GM23338 (cell line): ENCODE data around the gene RASGRP1. TPM values are rescaled to one million over a fixed set of nuclear protein-coding genes. Genes with fewer than 3 reads are reported as not detected.

Experiments
- ATAC-seq: fragments of 200-7000 bp; cut with Tn5 transposase; 3 replicates; pipeline ENCODE4 v1.9.1; 2020
- DNase-seq: peaks from one replicate; pipeline ENCODE4 v3.0.0-alpha.2; 2015; ENCODE audit warnings: low spot score
- H2AFZ ChIP-seq: fragments of 200-600 bp; sonication (generic); 2 replicates; pipeline ENCODE4 v1.8.0; 2016; ENCODE audit warnings: antibody characterized with exemption, mild to moderate bottlenecking, moderate library complexity
- H3F3A ChIP-seq: fragments of 200-600 bp; sonication (generic); replicated peaks from 2 replicates; pipeline ENCODE4 v1.8.0; 2017; ENCODE audit warnings: antibody characterized with exemption, mixed run types, low read depth
- H3K27ac ChIP-seq: fragments of 200-600 bp; sonication (generic); 2 replicates; pipeline ENCODE4 v1.6.1; 2016; ENCODE audit warnings: low read depth
- H3K27me3 ChIP-seq: fragments of 200-600 bp; sonication (generic); 2 replicates; pipeline ENCODE4 v1.8.0; 2016; ENCODE audit warnings: mild to moderate bottlenecking, mixed run types, moderate library complexity; ENCODE audit not compliant: insufficient read depth
- H3K36me3 ChIP-seq: fragments of 200-600 bp; sonication (generic); 2 replicates; pipeline ENCODE4 v1.8.0; 2016; ENCODE audit warnings: mild to moderate bottlenecking; ENCODE audit not compliant: insufficient read depth
- H3K4me1 ChIP-seq: fragments of 200-600 bp; sonication (generic); 2 replicates; pipeline ENCODE4 v1.8.0; 2016; ENCODE audit warnings: mild to moderate bottlenecking, moderate library complexity; ENCODE audit not compliant: insufficient read depth
- H3K4me2 ChIP-seq: fragments of 200-600 bp; sonication (generic); 2 replicates; pipeline ENCODE4 v1.7.1; 2017; ENCODE audit warnings: mixed run types
- H3K4me3 ChIP-seq: fragments of 200-600 bp; sonication (generic); 2 replicates; pipeline ENCODE4 v1.6.1; 2016; ENCODE audit warnings: mixed run types
- H3K79me2 ChIP-seq: fragments of 200-600 bp; sonication (generic); replicated peaks from 2 replicates; pipeline ENCODE4 v1.8.0; 2017; ENCODE audit warnings: mild to moderate bottlenecking; ENCODE audit not compliant: insufficient read depth
- H3K9me2 ChIP-seq: fragments of 200-600 bp; sonication (generic); 2 replicates; pipeline ENCODE4 v1.8.0; 2017; ENCODE audit not compliant: insufficient read depth
- H4K20me1 ChIP-seq: fragments of 200-600 bp; sonication (generic); replicated peaks from 2 replicates; pipeline ENCODE4 v1.8.0; 2017; ENCODE audit warnings: mild to moderate bottlenecking; ENCODE audit not compliant: insufficient read depth
- H3K27ac Mint-ChIP-seq: 2 replicates; pipeline ENCODE4 v1.8.0; 2020; ENCODE audit warnings: inconsistent platforms, mild to moderate bottlenecking, moderate library complexity, mixed read lengths
- H3K27me3 Mint-ChIP-seq: 3 replicates; pipeline ENCODE4 v1.8.0; 2022; ENCODE audit warnings: low read depth, mild to moderate bottlenecking, moderate library complexity, mixed read lengths, inconsistent platforms; ENCODE audit not compliant: insufficient read depth, poor library complexity
- H3K36me3 Mint-ChIP-seq: 3 replicates; pipeline ENCODE4 v1.8.0; 2021; ENCODE audit warnings: low read depth, mild to moderate bottlenecking, inconsistent platforms, moderate library complexity, mixed read lengths
- H3K4me1 Mint-ChIP-seq: 3 replicates; pipeline ENCODE4 v1.8.0; 2020; ENCODE audit warnings: mild to moderate bottlenecking, inconsistent platforms, mixed read lengths
- H3K4me3 Mint-ChIP-seq: 3 replicates; pipeline ENCODE4 v1.8.0; 2021; ENCODE audit warnings: moderate library complexity, mild to moderate bottlenecking, inconsistent platforms, mixed read lengths
- H3K9me3 Mint-ChIP-seq: 3 replicates; pipeline ENCODE4 v1.8.0; 2020; ENCODE audit warnings: moderate library complexity, mild to moderate bottlenecking, inconsistent platforms, mixed read lengths
- CREB1 ChIP-seq: fragments of 250-450 bp; sonication (Bioruptor Pico); IDR thresholded peaks from 2 replicates; pipeline ENCODE4 v1.5.0; 2020; ENCODE audit warnings: low read depth, mild to moderate bottlenecking, moderate library complexity
- EZH2 ChIP-seq: fragments of 200-600 bp; sonication (generic); IDR thresholded peaks from one replicate; pipeline ENCODE4 v1.8.0; 2017; ENCODE audit warnings: antibody characterized with exemption, mild to moderate bottlenecking, low read depth; ENCODE audit not compliant: unreplicated experiment
- EZH2phosphoT487 ChIP-seq: fragments of 200-600 bp; sonication (generic); IDR thresholded peaks from one replicate; pipeline ENCODE4 v1.8.1; 2018; ENCODE audit warnings: antibody characterized with exemption; ENCODE audit not compliant: unreplicated experiment
- JUNB ChIP-seq: IDR thresholded peaks from one replicate; pipeline ENCODE4 v1.6.1; 2016; ENCODE audit warnings: antibody characterized with exemption; ENCODE audit not compliant: unreplicated experiment
- NANOG ChIP-seq: IDR thresholded peaks from 2 replicates; pipeline ENCODE4 v1.6.1; 2016; ENCODE audit warnings: antibody characterized with exemption, borderline replicate concordance
- ZNF331 ChIP-seq: fragments of 250-450 bp; sonication (Bioruptor Pico); IDR thresholded peaks from 2 replicates; pipeline ENCODE4 v1.5.0; 2020; ENCODE audit warnings: low read depth, mild to moderate bottlenecking, moderate library complexity
- polyA plus RNA-seq: library from polyadenylated mRNA; unstranded; fragments of >200 nt; fragmentation: Nextera tagmentation; extraction: Ambion mirVana; gene quantifications from 2 replicates; pipeline ENCODE4 v1.2.1, GENCODE V29; 2016
- total RNA-seq: library from RNA; depleted of rRNA; stranded (reverse); fragments of >200 nt; shearing (Covaris generic); gene quantifications from 2 replicates; pipeline ENCODE4 v1.2.3, GENCODE V29; 2014
- TF ChIP-seq, protein P1 (sequence below): fragments of 250-450 bp; sonication (Bioruptor Pico); IDR thresholded peaks from 2 replicates; pipeline ENCODE4 v1.5.0; 2020; ENCODE audit warnings: mild to moderate bottlenecking, moderate library complexity

The RASGRP1 gene
- total and polyA plus RNA-seq, 2 experiments from 2014 or later, result 1.1 to 1.2 TPM

DNA sequence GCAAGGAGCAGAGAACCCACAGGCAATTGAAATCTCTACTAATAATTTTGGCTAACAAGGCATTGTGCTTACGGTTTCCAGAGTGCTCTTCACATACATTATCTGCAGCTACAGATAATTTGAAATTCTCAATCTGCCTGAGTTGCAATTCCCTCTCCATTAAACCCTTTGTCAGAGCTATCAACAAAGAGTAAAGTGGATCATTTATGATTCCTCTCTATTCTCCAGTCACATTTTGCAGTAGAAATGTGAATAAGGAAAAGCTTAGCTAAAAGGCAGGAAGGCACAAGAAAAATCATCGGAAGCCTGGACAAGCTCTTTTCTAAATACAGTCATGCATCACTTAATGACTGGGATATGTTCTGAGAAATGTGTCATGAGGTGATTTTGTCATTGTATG is 61.1 kb downstream of the RASGRP1 start:
- Mint-ChIP-seq H3K36me3 (0 out of 3 replicates have a peak, but pooled peaks cover 3% of the 10 kb centered on the region), H3K4me1 (no peaks in the 10 kb centered on the region), H3K4me3 (no peak overlapping the region), H3K27me3 (no peaks in the 10 kb centered on the region), H3K27ac (no peak overlapping the region), H3K9me3 (no peaks in the 10 kb centered on the region)
- Histone ChIP-seq H3K36me3 (no peaks in the 10 kb centered on the region), H3K9me2 (no peaks in the 10 kb centered on the region), H3F3A (no peaks in the 10 kb centered on the region), H3K27ac (no peak overlapping the region), H4K20me1 (no peaks in the 10 kb centered on the region), H2AFZ (no peak overlapping the region), H3K4me1 (no peaks in the 10 kb centered on the region), H3K79me2 (no peaks in the 10 kb centered on the region), H3K4me3 (no peak overlapping the region), H3K4me2 (no peak overlapping the region), H3K27me3 (no peaks in the 10 kb centered on the region)
- TF ChIP-seq CREB1 (CRISPR knock-in tag) (no peak), ZNF331 (no peak)
- TF ChIP-seq, protein P1, sequence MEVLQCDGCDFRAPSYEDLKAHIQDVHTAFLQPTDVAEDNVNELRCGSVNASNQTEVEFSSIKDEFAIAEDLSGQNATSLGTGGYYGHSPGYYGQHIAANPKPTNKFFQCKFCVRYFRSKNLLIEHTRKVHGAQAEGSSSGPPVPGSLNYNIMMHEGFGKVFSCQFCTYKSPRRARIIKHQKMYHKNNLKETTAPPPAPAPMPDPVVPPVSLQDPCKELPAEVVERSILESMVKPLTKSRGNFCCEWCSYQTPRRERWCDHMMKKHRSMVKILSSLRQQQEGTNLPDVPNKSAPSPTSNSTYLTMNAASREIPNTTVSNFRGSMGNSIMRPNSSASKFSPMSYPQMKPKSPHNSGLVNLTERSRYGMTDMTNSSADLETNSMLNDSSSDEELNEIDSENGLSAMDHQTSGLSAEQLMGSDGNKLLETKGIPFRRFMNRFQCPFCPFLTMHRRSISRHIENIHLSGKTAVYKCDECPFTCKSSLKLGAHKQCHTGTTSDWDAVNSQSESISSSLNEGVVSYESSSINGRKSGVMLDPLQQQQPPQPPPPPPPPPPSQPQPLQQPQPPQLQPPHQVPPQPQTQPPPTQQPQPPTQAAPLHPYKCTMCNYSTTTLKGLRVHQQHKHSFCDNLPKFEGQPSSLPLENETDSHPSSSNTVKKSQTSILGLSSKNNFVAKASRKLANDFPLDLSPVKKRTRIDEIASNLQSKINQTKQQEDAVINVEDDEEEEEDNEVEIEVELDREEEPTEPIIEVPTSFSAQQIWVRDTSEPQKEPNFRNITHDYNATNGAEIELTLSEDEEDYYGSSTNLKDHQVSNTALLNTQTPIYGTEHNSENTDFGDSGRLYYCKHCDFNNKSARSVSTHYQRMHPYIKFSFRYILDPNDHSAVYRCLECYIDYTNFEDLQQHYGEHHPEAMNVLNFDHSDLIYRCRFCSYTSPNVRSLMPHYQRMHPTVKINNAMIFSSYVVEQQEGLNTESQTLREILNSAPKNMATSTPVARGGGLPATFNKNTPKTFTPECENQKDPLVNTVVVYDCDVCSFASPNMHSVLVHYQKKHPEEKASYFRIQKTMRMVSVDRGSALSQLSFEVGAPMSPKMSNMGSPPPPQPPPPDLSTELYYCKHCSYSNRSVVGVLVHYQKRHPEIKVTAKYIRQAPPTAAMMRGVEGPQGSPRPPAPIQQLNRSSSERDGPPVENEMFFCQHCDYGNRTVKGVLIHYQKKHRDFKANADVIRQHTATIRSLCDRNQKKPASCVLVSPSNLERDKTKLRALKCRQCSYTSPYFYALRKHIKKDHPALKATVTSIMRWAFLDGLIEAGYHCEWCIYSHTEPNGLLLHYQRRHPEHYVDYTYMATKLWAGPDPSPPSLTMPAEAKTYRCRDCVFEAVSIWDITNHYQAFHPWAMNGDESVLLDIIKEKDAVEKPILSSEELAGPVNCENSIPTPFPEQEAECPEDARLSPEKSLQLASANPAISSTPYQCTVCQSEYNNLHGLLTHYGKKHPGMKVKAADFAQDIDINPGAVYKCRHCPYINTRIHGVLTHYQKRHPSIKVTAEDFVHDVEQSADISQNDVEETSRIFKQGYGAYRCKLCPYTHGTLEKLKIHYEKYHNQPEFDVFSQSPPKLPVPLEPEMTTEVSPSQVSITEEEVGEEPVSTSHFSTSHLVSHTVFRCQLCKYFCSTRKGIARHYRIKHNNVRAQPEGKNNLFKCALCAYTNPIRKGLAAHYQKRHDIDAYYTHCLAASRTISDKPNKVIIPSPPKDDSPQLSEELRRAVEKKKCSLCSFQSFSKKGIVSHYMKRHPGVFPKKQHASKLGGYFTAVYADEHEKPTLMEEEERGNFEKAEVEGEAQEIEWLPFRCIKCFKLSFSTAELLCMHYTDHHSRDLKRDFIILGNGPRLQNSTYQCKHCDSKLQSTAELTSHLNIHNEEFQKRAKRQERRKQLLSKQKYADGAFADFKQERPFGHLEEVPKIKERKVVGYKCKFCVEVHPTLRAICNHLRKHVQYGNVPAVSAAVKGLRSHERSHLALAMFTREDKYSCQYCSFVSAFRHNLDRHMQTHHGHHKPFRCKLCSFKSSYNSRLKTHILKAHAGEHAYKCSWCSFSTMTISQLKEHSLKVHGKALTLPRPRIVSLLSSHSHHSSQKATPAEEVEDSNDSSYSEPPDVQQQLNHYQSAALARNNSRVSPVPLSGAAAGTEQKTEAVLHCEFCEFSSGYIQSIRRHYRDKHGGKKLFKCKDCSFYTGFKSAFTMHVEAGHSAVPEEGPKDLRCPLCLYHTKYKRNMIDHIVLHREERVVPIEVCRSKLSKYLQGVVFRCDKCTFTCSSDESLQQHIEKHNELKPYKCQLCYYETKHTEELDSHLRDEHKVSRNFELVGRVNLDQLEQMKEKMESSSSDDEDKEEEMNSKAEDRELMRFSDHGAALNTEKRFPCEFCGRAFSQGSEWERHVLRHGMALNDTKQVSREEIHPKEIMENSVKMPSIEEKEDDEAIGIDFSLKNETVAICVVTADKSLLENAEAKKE (CRISPR knock-in tag), result no peak
- ATAC-seq (no peak), DNase-seq (no peak)

DNA sequence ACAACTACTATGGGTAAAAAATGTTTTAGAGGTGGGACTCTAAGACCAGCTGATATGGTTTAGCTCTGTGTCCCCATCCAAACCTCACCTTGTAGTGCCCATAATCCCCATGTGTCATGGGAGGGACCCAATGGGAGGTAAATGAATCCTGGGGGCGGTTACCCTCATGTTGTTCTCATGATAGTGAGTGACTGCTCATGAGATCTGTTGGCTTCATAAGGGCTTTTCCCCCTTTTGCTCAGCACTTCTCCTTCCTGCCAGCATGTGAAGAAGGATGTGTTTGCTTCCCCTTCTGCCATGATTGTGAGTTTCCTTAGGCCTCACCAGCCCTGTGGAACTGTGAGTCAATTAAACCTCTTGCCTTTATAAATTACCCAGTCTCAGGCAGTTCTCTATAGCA is 65.0 kb downstream of the RASGRP1 start:
- no peak overlapping the region for H3K27ac Mint-ChIP-seq
- DNase-seq (no peak), ATAC-seq (no peak)
- Histone ChIP-seq H3K36me3 (no peaks in the 10 kb centered on the region), H3K79me2 (no peaks in the 10 kb centered on the region), H2AFZ (no peak overlapping the region), H3K9me2 (no peaks in the 10 kb centered on the region), H3K27me3 (no peaks in the 10 kb centered on the region), H3K27ac (no peak overlapping the region), H3F3A (no peaks in the 10 kb centered on the region), H3K4me1 (no peaks in the 10 kb centered on the region), H4K20me1 (no peaks in the 10 kb centered on the region), H3K4me2 (no peak overlapping the region), H3K4me3 (no peak overlapping the region)
- no peaks in the 10 kb centered on the region for H3K27me3 Mint-ChIP-seq
- H3K4me3 Mint-ChIP-seq, result no peak overlapping the region
- H3K4me1 Mint-ChIP-seq, result no peaks in the 10 kb centered on the region
- no peaks in the 10 kb centered on the region for H3K9me3 Mint-ChIP-seq
- 0 out of 3 replicates have a peak, but pooled peaks cover 3% of the 10 kb centered on the region for H3K36me3 Mint-ChIP-seq
- TF ChIP-seq EZH2 (no peak), NANOG (no peak), JUNB (no peak), ZNF331 (no peak), EZH2phosphoT487 (no peak), CREB1 (CRISPR knock-in tag) (no peak)
- TF ChIP-seq, protein P1 (CRISPR knock-in tag), result no peak
